Right renal pelvis (tissue), 4 donors: Measurements from ENCODE around the gene PTCSC3. TPM values are rescaled to one million over a fixed set of nuclear protein-coding genes. Genes with fewer than 3 reads are reported as not detected.

ENCODE experiments used
- DNase-seq, 4 donors: peaks; one replicate each; pipeline ENCODE4 v3.0.0-alpha.2; 2013; ENCODE audit warnings: low read depth in 4 of 4, low spot score in 3 of 4, missing footprints in 1 of 4
- polyA plus RNA-seq, 4 donors: library from polyadenylated mRNA; unstranded; fragments of 120-200 nt; gene quantifications; one replicate each; pipeline ENCODE4 v1.2.1, GENCODE V29; 2013; ENCODE audit not compliant: insufficient read length in 4 of 4

PTCSC3 gene
- 1 to 10 TPM in 1 of 4 donors, under 1 TPM in 2, not detected in 1; 0.13 to 1.0 (median 0.47) TPM for polyA plus RNA-seq

DNA sequence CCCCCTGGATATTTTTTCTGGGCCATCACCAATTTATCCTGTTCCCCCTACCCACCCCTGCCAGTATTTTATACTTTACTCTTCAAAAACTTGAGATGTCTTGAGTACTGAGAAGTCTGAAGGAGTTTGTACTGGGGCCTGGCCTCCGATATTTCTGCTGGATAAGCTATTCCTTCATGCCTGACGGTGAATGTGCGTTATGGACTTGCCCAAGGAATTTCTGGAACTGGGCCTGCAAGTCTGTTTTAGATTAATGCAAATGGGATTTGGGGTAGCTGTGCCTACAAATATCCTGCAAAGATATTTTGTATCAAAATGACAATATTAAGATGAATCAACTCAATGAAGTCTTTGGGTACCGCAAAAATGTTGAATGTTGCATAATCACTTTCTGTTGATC lies at the start of gene PTCSC3:
Gene PTCSC3 (minus strand): TSS at position 199 of the 400 bp plus-strand sequence.
- DNase-seq = no peak

DNA sequence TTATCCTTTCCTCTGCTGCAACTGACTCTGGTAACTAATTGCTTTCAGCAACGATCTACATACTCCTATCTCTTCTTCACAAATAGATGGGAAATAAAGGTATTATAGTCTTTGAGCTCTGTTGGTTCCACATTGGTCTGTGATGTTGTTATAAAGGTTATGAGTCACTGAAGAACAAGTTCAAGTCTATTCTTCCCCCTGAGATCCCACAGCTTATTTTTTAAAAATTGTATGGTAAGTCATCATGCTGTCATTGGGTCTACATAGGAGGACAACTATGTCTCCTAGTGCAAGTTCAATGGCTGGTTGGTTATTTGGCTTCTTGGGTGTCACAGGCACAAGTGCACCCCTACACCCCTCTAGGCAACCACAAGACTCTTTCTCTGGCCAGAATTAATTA lies 49.6 kb upstream of the PTCSC3 start:
- no peak for DNase-seq

DNA sequence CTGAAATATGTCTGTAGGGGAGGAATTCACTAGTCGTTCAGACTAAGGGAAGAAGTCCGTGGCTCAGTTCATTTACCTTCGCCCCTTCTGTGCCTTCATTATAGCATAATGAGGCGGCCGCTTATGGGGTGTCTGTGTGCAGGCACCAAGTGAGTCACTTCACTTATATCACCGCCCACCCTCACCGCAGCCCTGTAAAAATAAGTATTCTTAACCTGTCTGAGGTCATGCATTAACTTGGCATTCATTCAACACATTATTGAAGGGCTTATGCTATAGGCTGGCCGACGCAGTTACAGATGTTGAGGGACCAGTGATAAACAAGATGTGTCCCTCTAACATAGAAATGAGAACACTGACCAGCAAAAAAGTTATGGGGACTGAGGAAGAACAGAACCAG lies 47.7 kb upstream of the PTCSC3 start:
- DNase-seq = no peak

DNA sequence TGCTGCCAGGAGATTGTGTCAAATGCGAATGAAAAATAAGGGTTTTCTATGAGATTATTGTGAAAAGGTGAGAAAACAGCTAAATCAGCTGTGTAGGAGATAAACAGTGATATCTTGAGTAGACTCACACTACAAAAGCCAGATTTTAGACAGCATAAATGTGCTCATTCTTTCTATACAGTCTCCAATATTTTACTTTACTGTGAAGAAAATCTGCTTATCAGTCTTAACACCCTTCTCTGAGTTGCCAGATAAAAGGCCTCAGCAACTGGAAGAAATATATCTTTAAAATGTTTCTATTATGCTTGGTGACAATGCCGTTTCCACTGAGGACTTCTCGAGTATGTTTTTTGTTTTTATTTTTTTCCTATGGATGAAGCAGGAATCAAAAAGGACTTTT lies 47.0 kb upstream of the PTCSC3 start:
- no peak for DNase-seq

DNA sequence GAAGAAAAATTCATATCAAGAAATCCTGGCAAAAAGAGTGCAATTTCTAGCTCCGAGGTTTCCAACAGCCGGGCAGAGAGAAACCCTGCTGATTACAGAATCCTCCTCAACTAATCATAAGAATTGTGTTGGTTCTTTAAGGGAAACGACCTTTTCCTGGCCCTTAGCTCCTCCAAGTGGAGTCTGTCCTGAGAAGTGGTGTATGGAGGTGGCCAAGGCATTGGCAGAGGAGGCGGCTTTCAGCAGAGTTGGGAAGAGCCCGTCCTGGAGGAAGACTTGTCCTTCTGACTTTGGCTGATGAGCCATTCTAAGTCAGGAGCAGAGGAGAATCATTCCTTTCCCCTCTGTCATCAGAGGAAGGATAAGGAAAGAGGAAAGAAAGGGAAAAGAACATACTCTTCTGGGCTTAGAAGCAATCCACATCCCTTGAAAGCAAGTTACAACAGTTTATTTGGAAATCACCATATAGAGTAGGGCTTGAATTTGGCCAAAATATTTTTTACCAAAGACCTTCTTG lies 46.5 kb upstream of the PTCSC3 start:
- no peak for DNase-seq

DNA sequence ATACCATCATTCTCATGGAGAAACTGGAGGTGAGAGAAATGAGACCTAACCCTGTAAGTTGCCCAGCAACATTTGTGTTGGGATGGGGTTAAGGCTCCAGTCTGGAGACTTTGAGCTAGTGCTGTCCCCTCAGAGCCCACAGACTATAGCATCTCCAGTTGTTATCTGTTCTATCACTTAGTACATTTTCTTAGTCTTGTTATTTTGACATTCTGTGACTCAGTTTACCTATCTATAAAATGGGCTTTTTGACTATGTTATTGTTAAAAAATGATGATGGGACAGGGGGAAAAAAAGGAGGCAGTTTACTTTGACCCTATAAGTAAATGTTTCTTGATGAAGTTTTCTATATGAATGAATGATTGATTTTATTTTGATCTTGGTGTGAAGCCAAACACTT lies 45.8 kb upstream of the PTCSC3 start:
- DNase-seq = no peak

DNA sequence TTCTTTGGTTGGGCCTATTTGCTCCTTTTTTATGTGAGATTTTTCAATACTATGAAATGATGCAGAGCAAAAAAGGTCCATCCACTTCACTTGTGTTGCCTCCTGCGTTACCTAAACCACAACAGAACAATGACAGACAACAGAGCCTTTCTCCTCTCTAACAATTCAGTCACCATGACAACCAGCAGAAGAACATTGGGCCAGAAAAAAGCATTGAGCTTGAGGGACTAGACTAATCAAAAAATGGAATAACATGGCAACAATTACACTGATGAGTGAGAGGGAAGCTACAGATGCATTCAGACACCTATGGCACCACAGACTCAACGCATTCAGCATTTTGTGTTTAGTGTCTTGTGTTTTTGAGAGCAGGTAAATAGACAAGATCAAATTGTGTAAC lies 44.6 kb upstream of the PTCSC3 start:
- no peak for DNase-seq

DNA sequence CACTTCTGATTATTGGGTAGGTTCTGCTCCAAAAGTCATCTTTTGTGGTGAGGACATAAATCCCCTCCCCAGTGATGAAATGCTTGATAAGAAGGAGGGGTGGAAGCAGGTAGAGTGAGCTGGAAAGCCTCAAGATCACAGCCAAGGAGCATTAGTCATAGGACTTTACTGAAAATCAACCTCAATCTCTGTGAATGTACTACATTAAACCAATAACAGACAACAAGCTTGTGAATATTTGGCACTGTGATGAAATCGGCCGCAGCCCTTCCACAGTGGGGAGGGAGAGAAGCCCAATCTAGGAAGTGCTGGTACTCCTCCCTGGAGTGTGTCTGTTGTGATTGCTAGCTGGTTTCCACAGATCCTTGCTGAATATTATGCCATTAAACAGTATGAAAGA lies 41.2 kb upstream of the PTCSC3 start:
- no peak for DNase-seq

DNA sequence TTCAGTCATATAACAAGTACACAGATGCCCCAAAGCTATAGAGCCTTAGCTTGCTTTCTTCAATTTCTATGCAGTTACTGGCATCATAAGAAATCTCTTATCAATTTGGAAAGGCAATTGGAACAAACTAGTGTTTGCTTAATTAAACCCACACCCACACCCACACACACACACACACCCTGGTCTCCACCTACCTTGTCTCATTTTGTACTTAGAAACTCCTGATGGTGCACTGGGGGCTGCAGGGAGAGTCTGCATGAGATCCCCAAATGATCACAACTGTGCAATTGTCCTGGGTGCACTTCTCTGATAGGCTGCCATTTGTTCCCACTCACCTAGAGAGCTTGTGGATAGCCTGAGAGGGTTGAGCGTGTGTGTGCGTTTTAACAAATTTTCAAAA lies 40.5 kb upstream of the PTCSC3 start:
- DNase-seq = no peak

DNA sequence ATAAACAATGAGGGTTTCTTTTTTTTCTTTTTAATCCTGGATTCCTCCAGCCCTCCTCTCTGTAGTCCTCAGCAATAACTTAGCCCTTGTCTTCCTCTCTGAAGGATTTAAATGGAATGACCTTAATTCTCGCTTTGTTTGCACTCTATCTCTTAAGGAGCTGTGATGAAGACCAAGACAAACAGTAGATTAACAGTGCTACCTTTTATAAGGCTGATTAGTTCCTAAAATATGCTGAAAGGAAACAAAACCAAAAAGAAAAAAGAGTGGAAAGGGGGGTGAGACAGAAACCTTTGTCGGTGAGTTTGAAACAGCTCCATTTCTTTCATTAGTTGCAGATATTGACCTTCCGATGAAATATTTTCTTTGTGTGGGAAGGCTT lies 38.7 kb upstream of the PTCSC3 start:
- DNase-seq = no peak

DNA sequence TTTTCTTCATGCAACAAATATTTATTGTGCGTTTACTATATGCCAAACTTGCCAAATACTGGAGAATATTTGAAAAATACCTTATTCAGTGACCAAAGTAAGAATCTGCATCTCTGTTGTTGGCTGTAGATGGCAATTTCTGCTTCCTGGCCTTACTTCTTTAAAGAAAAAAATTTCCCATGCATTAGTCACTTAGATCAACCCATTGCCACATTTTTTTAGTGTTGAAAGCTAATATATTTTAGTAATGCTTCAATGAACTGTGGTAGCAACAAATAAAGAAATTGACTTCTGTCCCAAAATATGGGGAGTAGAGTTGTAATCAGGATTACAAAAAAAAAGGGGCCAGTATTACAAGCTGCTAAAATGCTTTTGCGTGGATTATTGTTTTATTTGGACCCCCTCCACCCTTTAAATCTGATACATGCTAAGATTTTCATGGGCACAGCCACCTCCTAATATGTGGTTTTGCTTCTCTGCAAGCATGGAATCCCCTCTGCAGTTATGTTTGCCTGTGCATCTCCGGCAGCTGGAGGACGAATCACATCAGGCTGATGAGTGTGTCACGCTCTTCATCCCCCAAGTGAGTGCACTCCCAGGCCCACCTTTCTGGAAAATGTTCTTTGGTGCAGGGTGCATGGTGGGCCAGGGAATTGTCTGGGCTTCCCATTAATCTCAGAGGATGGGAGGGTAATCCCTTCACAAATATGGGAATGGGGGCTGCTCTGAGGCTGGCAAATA lies 38.1 kb upstream of the PTCSC3 start:
- DNase-seq = no peak

DNA sequence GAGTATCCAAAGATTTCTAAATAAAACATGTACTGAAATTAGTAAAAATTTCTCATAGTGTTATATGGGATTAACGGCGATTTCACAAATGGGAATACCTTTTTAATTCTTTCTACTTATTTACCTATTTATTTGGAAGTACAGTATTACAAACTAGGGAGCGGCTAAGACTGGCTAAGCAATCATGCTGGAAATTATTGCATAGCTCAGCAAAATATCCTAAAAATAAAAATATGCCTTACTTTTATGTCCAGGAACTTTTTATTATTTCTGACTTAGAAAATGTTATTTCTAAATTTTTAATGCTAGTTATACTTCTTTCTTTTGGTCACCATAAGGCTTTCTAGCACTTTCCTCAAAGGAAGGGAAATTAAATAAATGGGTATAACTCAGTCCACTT lies 36.5 kb upstream of the PTCSC3 start:
- DNase-seq = no peak

DNA sequence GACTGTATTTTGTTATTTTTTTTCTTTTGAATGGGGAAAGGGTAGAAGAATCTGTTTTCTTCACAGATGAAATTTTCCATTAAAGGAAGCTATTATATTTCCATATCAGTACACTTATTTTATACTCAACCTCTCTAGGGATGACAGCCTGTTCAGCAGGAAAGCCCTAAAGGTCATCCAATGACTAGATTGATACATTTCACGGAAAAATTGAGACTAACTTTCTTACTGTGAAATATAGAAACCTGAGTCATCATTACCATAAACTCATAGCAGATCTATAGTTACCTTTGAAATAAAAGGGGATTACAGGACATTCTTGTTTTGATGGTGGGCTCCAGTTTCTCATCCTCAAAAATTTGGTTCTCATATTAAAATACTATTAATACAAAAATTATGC lies 36.1 kb upstream of the PTCSC3 start:
- DNase-seq = no peak

DNA sequence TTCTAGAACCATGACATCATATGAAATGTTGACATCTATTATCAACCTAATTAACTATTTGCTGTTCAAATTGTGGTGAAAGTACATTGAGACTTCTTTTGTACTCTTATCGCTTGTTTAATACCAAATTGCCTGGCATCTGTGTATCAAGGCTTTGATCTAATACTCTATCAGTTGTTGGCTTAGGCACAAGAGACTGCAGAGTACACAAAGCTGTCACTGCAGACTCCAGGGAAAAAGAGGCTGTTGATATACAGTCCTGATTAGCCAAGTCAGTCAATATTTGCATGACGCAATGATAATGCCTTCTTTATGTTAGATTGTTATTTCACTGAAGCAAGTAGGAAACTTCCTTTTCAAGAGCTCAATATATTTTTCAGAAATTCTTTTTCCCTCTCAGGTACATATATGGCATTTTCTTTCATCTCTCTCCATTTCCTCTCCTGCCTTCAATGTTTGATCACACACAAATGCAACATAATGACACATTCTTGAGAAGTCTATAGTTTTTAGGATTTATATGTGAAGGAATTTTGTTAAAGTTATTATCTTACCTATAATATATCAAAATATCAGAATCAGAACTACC lies 32.3 kb upstream of the PTCSC3 start:
- no peak for DNase-seq

DNA sequence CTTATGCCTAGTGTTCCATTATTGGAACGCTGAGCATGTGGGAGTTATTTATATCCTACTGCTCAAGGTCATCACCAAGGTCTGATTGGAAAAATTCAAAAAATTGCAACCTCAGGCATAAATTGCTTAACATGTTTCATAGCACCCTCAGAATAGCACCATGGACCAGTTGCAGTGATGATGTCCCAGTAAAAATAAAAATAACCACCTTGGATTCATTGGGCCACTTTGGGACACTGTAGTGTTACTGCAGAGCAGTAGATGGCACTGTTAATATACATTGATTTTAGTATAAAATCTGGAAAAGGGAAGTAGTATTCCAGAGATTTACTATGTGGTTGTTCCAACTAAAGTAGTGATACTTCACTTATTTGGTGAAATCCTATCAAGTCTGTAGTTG lies 31.0 kb upstream of the PTCSC3 start:
- DNase-seq = no peak

DNA sequence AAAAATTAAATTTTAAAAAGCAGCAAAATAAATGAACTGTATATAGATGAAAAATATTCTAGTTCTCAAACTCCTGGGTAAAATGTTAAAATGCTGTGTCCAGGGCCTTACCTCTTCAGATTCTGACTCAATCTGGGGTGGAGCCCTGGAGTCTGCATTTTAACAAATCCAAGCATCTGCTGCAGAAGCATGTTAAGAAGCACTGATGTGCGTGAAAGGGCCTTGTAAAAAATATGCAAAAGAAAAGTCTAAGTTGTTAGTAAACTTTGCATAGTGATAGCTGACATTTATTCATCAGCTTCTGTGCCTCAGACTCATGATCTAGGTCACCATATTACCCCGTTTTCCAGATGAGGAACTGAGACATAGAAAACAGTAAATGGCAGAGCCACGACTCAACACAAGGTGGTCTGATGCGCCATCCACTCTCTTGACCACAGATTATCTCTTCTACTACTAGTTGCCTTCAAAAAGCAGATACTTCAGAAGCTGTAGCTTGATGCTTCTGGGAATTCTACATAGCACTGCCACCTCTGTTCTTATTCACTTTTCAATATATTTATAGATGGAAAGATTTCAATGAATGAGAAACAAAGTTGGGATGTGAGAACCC lies 28.0 kb upstream of the PTCSC3 start:
- DNase-seq = no peak

DNA sequence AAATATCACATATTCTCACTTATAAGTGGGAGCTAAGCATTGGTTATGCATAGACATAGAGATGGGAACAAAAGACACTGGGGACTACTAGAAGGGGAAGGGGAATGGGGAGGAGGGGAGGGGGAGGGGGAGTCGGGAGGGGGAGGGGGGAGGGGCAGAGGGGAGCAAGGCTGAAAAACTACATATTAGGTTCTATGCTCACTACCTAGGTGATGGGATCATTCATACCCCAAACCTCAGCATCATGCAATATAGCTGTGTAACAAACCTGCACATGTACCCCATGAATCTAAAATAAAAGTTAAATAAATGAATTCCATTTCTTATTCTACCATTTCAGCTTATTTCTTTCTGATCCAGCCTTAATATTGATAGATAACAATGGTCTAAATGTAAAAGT lies 21.9 kb upstream of the PTCSC3 start:
- DNase-seq = no peak

DNA sequence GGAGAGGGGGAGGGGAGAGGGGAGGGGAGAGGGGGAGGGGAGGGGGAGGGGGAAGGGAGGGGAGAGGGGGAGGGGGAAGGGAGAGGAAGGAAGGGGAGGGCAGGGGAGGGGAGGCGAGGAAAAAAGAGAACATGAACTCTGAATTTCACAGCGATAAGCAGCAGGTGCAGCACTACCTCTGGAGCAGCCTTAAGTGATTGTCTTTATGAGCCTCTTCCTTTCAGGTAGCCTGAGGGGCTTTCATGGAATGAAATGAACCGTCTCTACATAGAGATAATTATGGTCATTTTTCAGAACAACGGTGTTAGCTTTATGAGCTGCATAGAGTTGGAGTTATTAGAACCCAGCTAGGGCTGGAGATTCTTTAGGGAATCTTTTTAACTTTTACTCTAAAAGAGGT lies 18.1 kb upstream of the PTCSC3 start:
- DNase-seq = no peak

DNA sequence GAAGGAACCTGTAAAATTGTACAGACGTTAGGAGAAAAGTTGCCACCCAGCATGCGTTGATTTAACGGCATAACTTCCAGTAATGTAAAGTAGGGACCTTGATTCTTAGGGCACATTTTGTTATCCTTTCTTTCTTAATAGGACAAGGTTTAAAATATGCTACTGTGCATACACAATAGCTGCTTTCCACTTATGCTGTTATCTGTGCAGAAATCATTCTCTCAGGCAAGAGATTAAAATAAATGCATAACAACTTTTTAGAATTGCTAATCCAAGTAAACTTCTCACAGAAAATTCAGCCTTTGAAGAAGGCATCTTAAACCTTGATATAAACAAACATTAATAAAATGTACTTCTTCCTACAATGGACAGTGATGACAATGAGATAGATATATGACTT lies 16.0 kb upstream of the PTCSC3 start:
- DNase-seq = no peak

DNA sequence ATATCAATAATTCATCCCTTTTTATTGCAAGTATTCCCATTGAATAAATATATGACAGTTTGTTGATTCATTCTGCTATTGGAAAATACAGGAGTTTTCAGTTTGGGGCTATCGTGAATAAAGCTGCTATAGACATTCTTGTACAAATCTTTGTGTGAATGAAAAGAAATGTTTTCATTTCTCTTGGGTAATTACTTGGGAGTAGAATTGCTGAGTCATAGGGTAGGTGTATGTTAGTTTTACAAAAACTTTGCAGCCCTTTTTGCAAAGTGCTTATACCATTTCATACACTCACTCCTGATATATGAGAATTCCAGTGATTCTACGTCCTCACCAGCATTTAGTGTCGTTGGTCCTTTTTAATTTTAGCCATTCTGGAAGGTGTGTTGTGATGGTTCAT lies 6.9 kb upstream of the PTCSC3 start:
- DNase-seq = no peak

DNA sequence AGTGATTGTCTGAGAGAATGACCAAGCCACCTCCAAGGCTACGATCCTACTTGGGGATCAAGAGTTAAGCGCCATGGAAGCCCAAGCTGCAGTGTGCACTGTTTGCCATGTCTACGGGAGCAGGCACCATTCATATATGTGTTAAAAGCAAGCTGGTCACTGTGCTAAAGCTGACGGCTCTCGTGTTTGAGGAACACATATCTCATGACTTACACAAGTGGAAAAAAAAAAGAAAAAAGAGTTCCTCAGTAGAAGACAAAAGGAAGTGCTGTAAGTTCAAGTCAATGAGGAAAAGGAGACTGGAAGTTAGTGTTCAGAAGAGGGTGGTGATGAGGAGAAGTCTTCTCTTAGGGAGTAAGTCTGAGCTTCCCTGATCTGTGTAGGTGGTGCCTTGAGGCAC lies 4.9 kb upstream of the PTCSC3 start:
- DNase-seq = no peak

DNA sequence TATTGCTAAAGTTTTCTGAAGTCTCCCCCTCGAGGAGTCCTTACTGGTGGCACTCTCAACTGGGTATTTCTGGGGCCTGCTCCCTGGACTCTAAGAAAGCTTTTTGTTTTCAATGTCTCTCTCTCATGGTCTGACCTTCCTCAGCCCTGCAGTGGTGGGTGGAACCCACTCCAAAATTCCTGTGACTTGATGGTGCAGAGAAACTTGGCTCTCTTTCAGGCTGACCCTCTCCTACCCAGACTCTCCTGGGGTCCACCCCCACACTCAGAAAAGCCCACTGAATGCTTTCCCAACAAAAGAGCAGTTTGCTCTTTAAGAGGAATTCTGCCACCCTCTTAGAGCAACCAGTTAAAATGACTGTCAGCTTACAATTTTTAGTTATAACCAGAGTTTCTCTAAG lies 967 bp upstream of the PTCSC3 start:
- no peak for DNase-seq
